Measurements from ENCODE around the gene ROBO1.

Gene ROBO1

GRCh38 chr3:78660957-78661356 is 1106.8 kb downstream of the ROBO1 start:
- DNase-seq: no peak
- H3K9me3 Mint-ChIP-seq: no peaks in the 10 kb centered on the region
- no peak for TF ChIP-seq CTCF (IDR thresholded peaks at IDR 0.05)
- H3K4me3 Mint-ChIP-seq: no peak overlapping the region
- H3K36me3 Mint-ChIP-seq (ENCODE audit: low read depth): peaks cover 66% of the 10 kb centered on the region
- no peaks in the 10 kb centered on the region for H3K27me3 Mint-ChIP-seq (ENCODE audit: low read depth, poor library complexity)
- peak overlapping the region; percentile 50 for H3K27ac Mint-ChIP-seq
- peaks cover 7% of the 10 kb centered on the region for H3K4me1 Mint-ChIP-seq

GRCh38 chr3:78659386-78659987 is 1108.3 kb downstream of the ROBO1 start:
- peaks cover 64% of the 10 kb centered on the region for H3K36me3 Mint-ChIP-seq (ENCODE audit: low read depth)
- peaks cover 7% of the 10 kb centered on the region for H3K4me1 Mint-ChIP-seq
- H3K4me3 Mint-ChIP-seq: no peak overlapping the region
- TF ChIP-seq CTCF (IDR thresholded peaks at IDR 0.05): peak; percentile 71
- peak; percentile 39 for DNase-seq
- no peaks in the 10 kb centered on the region for H3K9me3 Mint-ChIP-seq
- no peaks in the 10 kb centered on the region for H3K27me3 Mint-ChIP-seq (ENCODE audit: low read depth, poor library complexity)
- no peak overlapping the region for H3K27ac Mint-ChIP-seq

DNA sequence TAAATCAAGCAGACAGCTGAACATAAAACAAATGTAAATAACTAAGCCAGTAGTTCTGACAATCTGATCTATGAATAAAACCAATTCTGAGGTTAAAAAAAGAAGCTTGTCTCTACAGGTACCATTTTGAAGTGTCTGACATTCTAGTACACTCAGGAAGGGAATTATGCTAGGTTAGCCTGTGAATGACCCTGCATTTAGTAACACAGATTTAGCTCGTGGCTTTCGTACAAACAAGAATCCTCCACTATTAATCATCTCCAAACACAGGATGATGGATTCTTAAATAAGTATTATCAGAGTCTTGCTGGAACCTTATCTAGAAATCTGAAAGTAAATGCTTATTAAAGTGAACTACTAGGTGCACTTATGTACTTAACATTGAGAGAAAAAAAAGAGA is 1120.1 kb downstream of the ROBO1 start:
- peaks cover 23% of the 10 kb centered on the region for H3K4me1 Mint-ChIP-seq
- H3K27me3 Mint-ChIP-seq (ENCODE audit: low read depth, poor library complexity): no peaks in the 10 kb centered on the region
- H3K4me3 Mint-ChIP-seq: no peak overlapping the region
- peaks cover 35% of the 10 kb centered on the region for H3K36me3 Mint-ChIP-seq (ENCODE audit: low read depth)
- no peak for TF ChIP-seq CTCF (IDR thresholded peaks at IDR 0.05)
- no peak for DNase-seq
- peak overlapping the region; percentile 70 for H3K27ac Mint-ChIP-seq
- no peaks in the 10 kb centered on the region for H3K9me3 Mint-ChIP-seq

GRCh38 chr3:78645628-78646310 is 1122.0 kb downstream of the ROBO1 start:
- no peak overlapping the region for H3K27ac Mint-ChIP-seq
- peaks cover 23% of the 10 kb centered on the region for H3K4me1 Mint-ChIP-seq
- peaks cover 27% of the 10 kb centered on the region for H3K36me3 Mint-ChIP-seq (ENCODE audit: low read depth)
- H3K27me3 Mint-ChIP-seq (ENCODE audit: low read depth, poor library complexity): no peaks in the 10 kb centered on the region
- H3K9me3 Mint-ChIP-seq: no peaks in the 10 kb centered on the region
- DNase-seq: peak; percentile 26
- peak; percentile 83 for TF ChIP-seq CTCF (IDR thresholded peaks at IDR 0.05)
- no peak overlapping the region for H3K4me3 Mint-ChIP-seq

GRCh38 chr3:78644847-78645246 is 1123.0 kb downstream of the ROBO1 start:
- no peak for TF ChIP-seq CTCF (IDR thresholded peaks at IDR 0.05)
- Mint-ChIP-seq H3K4me1 (peaks cover 23% of the 10 kb centered on the region), H3K4me3 (no peak overlapping the region), H3K36me3 (ENCODE audit: low read depth) (peaks cover 27% of the 10 kb centered on the region), H3K27ac (no peak overlapping the region), H3K27me3 (ENCODE audit: low read depth, poor library complexity) (no peaks in the 10 kb centered on the region), H3K9me3 (no peaks in the 10 kb centered on the region)
- no peak for DNase-seq
